ENCODE results near the gene METAP2.

GRCh38 chr12:95440401-95440800 is 33.6 kb upstream of the METAP2 start:
- TF ChIP-seq POLR2A (IDR thresholded peaks at IDR 0.05), result no peak
- TF ChIP-seq, protein P1, sequence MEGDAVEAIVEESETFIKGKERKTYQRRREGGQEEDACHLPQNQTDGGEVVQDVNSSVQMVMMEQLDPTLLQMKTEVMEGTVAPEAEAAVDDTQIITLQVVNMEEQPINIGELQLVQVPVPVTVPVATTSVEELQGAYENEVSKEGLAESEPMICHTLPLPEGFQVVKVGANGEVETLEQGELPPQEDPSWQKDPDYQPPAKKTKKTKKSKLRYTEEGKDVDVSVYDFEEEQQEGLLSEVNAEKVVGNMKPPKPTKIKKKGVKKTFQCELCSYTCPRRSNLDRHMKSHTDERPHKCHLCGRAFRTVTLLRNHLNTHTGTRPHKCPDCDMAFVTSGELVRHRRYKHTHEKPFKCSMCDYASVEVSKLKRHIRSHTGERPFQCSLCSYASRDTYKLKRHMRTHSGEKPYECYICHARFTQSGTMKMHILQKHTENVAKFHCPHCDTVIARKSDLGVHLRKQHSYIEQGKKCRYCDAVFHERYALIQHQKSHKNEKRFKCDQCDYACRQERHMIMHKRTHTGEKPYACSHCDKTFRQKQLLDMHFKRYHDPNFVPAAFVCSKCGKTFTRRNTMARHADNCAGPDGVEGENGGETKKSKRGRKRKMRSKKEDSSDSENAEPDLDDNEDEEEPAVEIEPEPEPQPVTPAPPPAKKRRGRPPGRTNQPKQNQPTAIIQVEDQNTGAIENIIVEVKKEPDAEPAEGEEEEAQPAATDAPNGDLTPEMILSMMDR (IDR thresholded peaks at IDR 0.05), result no peak

Measured in Peyer's patch (tissue), 4 donors.